MM.1S (cell line): Measurements from ENCODE around the gene ZNF774.

ENCODE experiments used
- DNase-seq: peaks from one replicate; pipeline ENCODE4 v3.0.0-alpha.2; 2015
- H2AFZ ChIP-seq: fragments of 300-600 bp; sonication (generic); 2 replicates; pipeline ENCODE4 v1.6.0; 2016; ENCODE audit warnings: antibody characterized with exemption, low read length
- H3F3A ChIP-seq: fragments of 300-600 bp; sonication (generic); 2 replicates; pipeline ENCODE4 v1.6.1; 2016; ENCODE audit warnings: mild to moderate bottlenecking, antibody characterized with exemption, low read length, moderate library complexity, mixed read lengths; ENCODE audit not compliant: insufficient read depth
- H3K27ac ChIP-seq: fragments of 300-600 bp; sonication (generic); 2 replicates; pipeline ENCODE4 v1.5.1; 2016; ENCODE audit warnings: mild to moderate bottlenecking, low read length
- H3K27me3 ChIP-seq: fragments of 300-600 bp; sonication (generic); replicated peaks from 2 replicates; pipeline ENCODE4 v1.6.0; 2016; ENCODE audit warnings: low read length; ENCODE audit not compliant: insufficient read depth
- H3K36me3 ChIP-seq: fragments of 300-600 bp; sonication (generic); replicated peaks from 2 replicates; pipeline ENCODE4 v1.6.1; 2016; ENCODE audit warnings: mild to moderate bottlenecking, low read length, mixed read lengths; ENCODE audit not compliant: insufficient read depth
- H3K4me1 ChIP-seq: fragments of 300-600 bp; sonication (generic); 2 replicates; pipeline ENCODE4 v1.6.1; 2016; ENCODE audit warnings: low read length, mixed read lengths
- H3K4me2 ChIP-seq: fragments of 300-600 bp; sonication (generic); 2 replicates; pipeline ENCODE4 v1.6.0; 2016; ENCODE audit warnings: low read depth, low read length
- H3K4me3 ChIP-seq: fragments of 300-600 bp; sonication (generic); 2 replicates; pipeline ENCODE4 v1.5.1; 2016; ENCODE audit warnings: low read length, mixed read lengths
- H3K79me2 ChIP-seq: fragments of 300-600 bp; sonication (generic); 2 replicates; pipeline ENCODE4 v1.6.1; 2016; ENCODE audit warnings: mixed run types, low read length, mixed read lengths
- H3K9ac ChIP-seq: fragments of 300-600 bp; sonication (generic); 2 replicates; pipeline ENCODE4 v1.6.1; 2016; ENCODE audit warnings: low read length, mixed read lengths
- H3K9me2 ChIP-seq: fragments of 300-600 bp; sonication (generic); replicated peaks from 2 replicates; pipeline ENCODE4 v1.6.1; 2016; ENCODE audit warnings: mild to moderate bottlenecking, low read length, mixed read lengths; ENCODE audit not compliant: insufficient read depth
- H3K9me3 ChIP-seq: fragments of 300-600 bp; sonication (generic); replicated peaks from 2 replicates; pipeline ENCODE4 v1.6.1; 2016; ENCODE audit warnings: mild to moderate bottlenecking, low read length, mixed read lengths; ENCODE audit not compliant: insufficient read depth
- H4K20me1 ChIP-seq: fragments of 300-600 bp; sonication (generic); 2 replicates; pipeline ENCODE4 v1.6.1; 2016; ENCODE audit warnings: mild to moderate bottlenecking, low read length, moderate library complexity, mixed read lengths; ENCODE audit not compliant: insufficient read depth
- EZH2 ChIP-seq: fragments of 300-600 bp; sonication (generic); optimal IDR thresholded peaks from 2 replicates; pipeline ENCODE3; 2017; ENCODE audit warnings: low read depth, mild to moderate bottlenecking, antibody characterized with exemption, low read length, mixed read lengths
- EZH2phosphoT487 ChIP-seq: fragments of 300-600 bp; sonication (generic); IDR thresholded peaks from 2 replicates; pipeline ENCODE4 v1.6.1; 2018; ENCODE audit warnings: antibody characterized with exemption, low read length
- TF ChIP-seq, protein P1 (sequence below): fragments of 300-600 bp; sonication (generic); IDR thresholded peaks from 2 replicates; pipeline ENCODE4 v1.5.1; 2016; ENCODE audit warnings: antibody characterized with exemption, low read length, mixed read lengths

The ZNF774 gene

DNA sequence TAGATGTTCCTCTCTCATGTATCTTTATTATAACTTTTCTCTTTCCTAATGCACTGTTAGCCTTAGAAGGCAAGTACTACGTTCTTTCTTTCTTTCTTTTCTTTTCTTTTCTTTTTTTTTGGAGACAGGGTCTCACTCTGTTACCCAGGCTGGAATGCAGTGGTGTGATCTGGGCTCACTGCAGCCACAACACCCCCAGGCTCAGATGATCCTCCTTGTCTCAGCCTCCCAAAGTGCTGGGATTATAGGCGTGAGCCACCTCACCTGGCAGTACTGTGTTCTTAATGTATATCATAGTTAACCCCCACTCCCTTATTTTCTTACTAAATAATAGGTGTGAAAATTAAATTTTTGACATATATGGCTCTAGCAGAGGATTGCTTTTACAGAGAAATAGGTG lies 59.1 kb downstream of the ZNF774 start:
- no peak overlapping the region for H3K4me3 ChIP-seq
- DNase-seq, result no peak
- H3K9me2 ChIP-seq, result no peaks in the 10 kb centered on the region
- H3K4me2 ChIP-seq, result no peak overlapping the region
- H3K27ac ChIP-seq, result no peak overlapping the region
- H3K9ac ChIP-seq, result no peak overlapping the region
- no peaks in the 10 kb centered on the region; the same call in 1 of the 2 replicates for H4K20me1 ChIP-seq
- H3K79me2 ChIP-seq, result peaks cover 84% of the 10 kb centered on the region
- H3K4me1 ChIP-seq, result peaks cover 12% of the 10 kb centered on the region
- no peaks in the 10 kb centered on the region for H3K9me3 ChIP-seq
- H3K27me3 ChIP-seq, result no peaks in the 10 kb centered on the region
- no peak overlapping the region for H2AFZ ChIP-seq
- H3F3A ChIP-seq, result no peaks in the 10 kb centered on the region
- TF ChIP-seq, protein P1, sequence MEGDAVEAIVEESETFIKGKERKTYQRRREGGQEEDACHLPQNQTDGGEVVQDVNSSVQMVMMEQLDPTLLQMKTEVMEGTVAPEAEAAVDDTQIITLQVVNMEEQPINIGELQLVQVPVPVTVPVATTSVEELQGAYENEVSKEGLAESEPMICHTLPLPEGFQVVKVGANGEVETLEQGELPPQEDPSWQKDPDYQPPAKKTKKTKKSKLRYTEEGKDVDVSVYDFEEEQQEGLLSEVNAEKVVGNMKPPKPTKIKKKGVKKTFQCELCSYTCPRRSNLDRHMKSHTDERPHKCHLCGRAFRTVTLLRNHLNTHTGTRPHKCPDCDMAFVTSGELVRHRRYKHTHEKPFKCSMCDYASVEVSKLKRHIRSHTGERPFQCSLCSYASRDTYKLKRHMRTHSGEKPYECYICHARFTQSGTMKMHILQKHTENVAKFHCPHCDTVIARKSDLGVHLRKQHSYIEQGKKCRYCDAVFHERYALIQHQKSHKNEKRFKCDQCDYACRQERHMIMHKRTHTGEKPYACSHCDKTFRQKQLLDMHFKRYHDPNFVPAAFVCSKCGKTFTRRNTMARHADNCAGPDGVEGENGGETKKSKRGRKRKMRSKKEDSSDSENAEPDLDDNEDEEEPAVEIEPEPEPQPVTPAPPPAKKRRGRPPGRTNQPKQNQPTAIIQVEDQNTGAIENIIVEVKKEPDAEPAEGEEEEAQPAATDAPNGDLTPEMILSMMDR, result no peak
- TF ChIP-seq EZH2phosphoT487 (no peak), EZH2 (no peak)
- no peaks in the 10 kb centered on the region for H3K36me3 ChIP-seq
